GM23338 (cell line): Measurements from ENCODE around the gene STX4. TPM values are rescaled to one million over a fixed set of nuclear protein-coding genes. Genes with fewer than 3 reads are reported as not detected.

ENCODE experiments used
- ATAC-seq: fragments of 200-7000 bp; cut with Tn5 transposase; 3 replicates; pipeline ENCODE4 v1.9.1; 2020
- DNase-seq: peaks from one replicate; pipeline ENCODE4 v3.0.0-alpha.2; 2015; ENCODE audit warnings: low spot score
- H2AFZ ChIP-seq: fragments of 200-600 bp; sonication (generic); 2 replicates; pipeline ENCODE4 v1.8.0; 2016; ENCODE audit warnings: antibody characterized with exemption, mild to moderate bottlenecking, moderate library complexity
- H3F3A ChIP-seq: fragments of 200-600 bp; sonication (generic); replicated peaks from 2 replicates; pipeline ENCODE4 v1.8.0; 2017; ENCODE audit warnings: antibody characterized with exemption, mixed run types, low read depth
- H3K27ac ChIP-seq: fragments of 200-600 bp; sonication (generic); 2 replicates; pipeline ENCODE4 v1.6.1; 2016; ENCODE audit warnings: low read depth
- H3K27me3 ChIP-seq: fragments of 200-600 bp; sonication (generic); 2 replicates; pipeline ENCODE4 v1.8.0; 2016; ENCODE audit warnings: mild to moderate bottlenecking, mixed run types, moderate library complexity; ENCODE audit not compliant: insufficient read depth
- H3K36me3 ChIP-seq: fragments of 200-600 bp; sonication (generic); 2 replicates; pipeline ENCODE4 v1.8.0; 2016; ENCODE audit warnings: mild to moderate bottlenecking; ENCODE audit not compliant: insufficient read depth
- H3K4me1 ChIP-seq: fragments of 200-600 bp; sonication (generic); 2 replicates; pipeline ENCODE4 v1.8.0; 2016; ENCODE audit warnings: mild to moderate bottlenecking, moderate library complexity; ENCODE audit not compliant: insufficient read depth
- H3K4me2 ChIP-seq: fragments of 200-600 bp; sonication (generic); 2 replicates; pipeline ENCODE4 v1.7.1; 2017; ENCODE audit warnings: mixed run types
- H3K4me3 ChIP-seq: fragments of 200-600 bp; sonication (generic); 2 replicates; pipeline ENCODE4 v1.6.1; 2016; ENCODE audit warnings: mixed run types
- H3K79me2 ChIP-seq: fragments of 200-600 bp; sonication (generic); replicated peaks from 2 replicates; pipeline ENCODE4 v1.8.0; 2017; ENCODE audit warnings: mild to moderate bottlenecking; ENCODE audit not compliant: insufficient read depth
- H3K9me2 ChIP-seq: fragments of 200-600 bp; sonication (generic); 2 replicates; pipeline ENCODE4 v1.8.0; 2017; ENCODE audit not compliant: insufficient read depth
- H4K20me1 ChIP-seq: fragments of 200-600 bp; sonication (generic); replicated peaks from 2 replicates; pipeline ENCODE4 v1.8.0; 2017; ENCODE audit warnings: mild to moderate bottlenecking; ENCODE audit not compliant: insufficient read depth
- H3K27ac Mint-ChIP-seq: 2 replicates; pipeline ENCODE4 v1.8.0; 2020; ENCODE audit warnings: inconsistent platforms, mild to moderate bottlenecking, moderate library complexity, mixed read lengths
- H3K27me3 Mint-ChIP-seq: 3 replicates; pipeline ENCODE4 v1.8.0; 2022; ENCODE audit warnings: low read depth, mild to moderate bottlenecking, moderate library complexity, mixed read lengths, inconsistent platforms; ENCODE audit not compliant: insufficient read depth, poor library complexity
- H3K36me3 Mint-ChIP-seq: 3 replicates; pipeline ENCODE4 v1.8.0; 2021; ENCODE audit warnings: low read depth, mild to moderate bottlenecking, inconsistent platforms, moderate library complexity, mixed read lengths
- H3K4me1 Mint-ChIP-seq: 3 replicates; pipeline ENCODE4 v1.8.0; 2020; ENCODE audit warnings: mild to moderate bottlenecking, inconsistent platforms, mixed read lengths
- H3K4me3 Mint-ChIP-seq: 3 replicates; pipeline ENCODE4 v1.8.0; 2021; ENCODE audit warnings: moderate library complexity, mild to moderate bottlenecking, inconsistent platforms, mixed read lengths
- H3K9me3 Mint-ChIP-seq: 3 replicates; pipeline ENCODE4 v1.8.0; 2020; ENCODE audit warnings: moderate library complexity, mild to moderate bottlenecking, inconsistent platforms, mixed read lengths
- CREB1 ChIP-seq: fragments of 250-450 bp; sonication (Bioruptor Pico); IDR thresholded peaks from 2 replicates; pipeline ENCODE4 v1.5.0; 2020; ENCODE audit warnings: low read depth, mild to moderate bottlenecking, moderate library complexity
- CTCF ChIP-seq, 2 experiments: fragments of 200-600 bp in 1 of 2; sonication (generic) in 1 of 2; conservative IDR thresholded peaks; 2 replicates each; pipeline versions ENCODE4 v1.5.1 to v1.6.1; 2016 to 2017; ENCODE audit warnings: antibody characterized with exemption in 2 of 2, low read depth in 2 of 2, mild to moderate bottlenecking in 2 of 2, moderate library complexity in 1 of 2
- ETS1 ChIP-seq: IDR thresholded peaks from 2 replicates; pipeline ENCODE4 v1.6.1; 2016; ENCODE audit warnings: antibody characterized with exemption
- EZH2phosphoT487 ChIP-seq: fragments of 200-600 bp; sonication (generic); IDR thresholded peaks from one replicate; pipeline ENCODE4 v1.8.1; 2018; ENCODE audit warnings: antibody characterized with exemption; ENCODE audit not compliant: unreplicated experiment
- JUNB ChIP-seq: IDR thresholded peaks from one replicate; pipeline ENCODE4 v1.6.1; 2016; ENCODE audit warnings: antibody characterized with exemption; ENCODE audit not compliant: unreplicated experiment
- POLR2AphosphoS5 ChIP-seq: IDR thresholded peaks from 2 replicates; pipeline ENCODE4 v1.6.1; 2016; ENCODE audit warnings: antibody characterized with exemption, low read depth
- REST ChIP-seq: IDR thresholded peaks from one replicate; pipeline ENCODE4 v1.6.1; 2018; ENCODE audit warnings: antibody characterized with exemption; ENCODE audit not compliant: unreplicated experiment
- STAT1 ChIP-seq: IDR thresholded peaks from one replicate; pipeline ENCODE4 v1.6.1; 2016; ENCODE audit warnings: antibody characterized with exemption; ENCODE audit not compliant: unreplicated experiment
- ZNF331 ChIP-seq: fragments of 250-450 bp; sonication (Bioruptor Pico); IDR thresholded peaks from 2 replicates; pipeline ENCODE4 v1.5.0; 2020; ENCODE audit warnings: low read depth, mild to moderate bottlenecking, moderate library complexity
- ZNF462 ChIP-seq: fragments of 250-450 bp; sonication (Bioruptor Pico); IDR thresholded peaks from 2 replicates; pipeline ENCODE4 v1.5.0; 2020; ENCODE audit warnings: mild to moderate bottlenecking, moderate library complexity
- polyA plus RNA-seq: library from polyadenylated mRNA; unstranded; fragments of >200 nt; fragmentation: Nextera tagmentation; extraction: Ambion mirVana; gene quantifications from 2 replicates; pipeline ENCODE4 v1.2.1, GENCODE V29; 2016
- total RNA-seq: library from RNA; depleted of rRNA; stranded (reverse); fragments of >200 nt; shearing (Covaris generic); gene quantifications from 2 replicates; pipeline ENCODE4 v1.2.3, GENCODE V29; 2014

STX4 gene
- total and polyA plus RNA-seq, 2 experiments from 2014 or later = 13.0 to 39.3 TPM

- peaks cover 27% of the 10 kb centered on the region for H3K36me3 Mint-ChIP-seq
- Histone ChIP-seq H3F3A (no peaks in the 10 kb centered on the region), H3K4me1 (no peaks in the 10 kb centered on the region), H4K20me1 (peaks cover 7% of the 10 kb centered on the region), H3K36me3 (no peaks in the 10 kb centered on the region), H3K9me2 (no peaks in the 10 kb centered on the region), H3K4me3 (no peak overlapping the region), H3K27me3 (no peaks in the 10 kb centered on the region), H3K79me2 (peaks cover 36% of the 10 kb centered on the region), H2AFZ (no peak overlapping the region), H3K27ac (no peak overlapping the region; the same call in 1 of the 2 replicates), H3K4me2 (no peak overlapping the region)
- no peaks in the 10 kb centered on the region for H3K9me3 Mint-ChIP-seq
- no peak for ATAC-seq
- H3K27ac Mint-ChIP-seq = no peak overlapping the region
- no peaks in the 10 kb centered on the region; the same call in 2 of the 3 replicates for H3K4me1 Mint-ChIP-seq
- TF ChIP-seq CTCF (conservative IDR thresholded peaks at IDR 0.05; ENCODE audit: low read depth in 2 of 2) (no peak), ZNF462 (no peak), REST (no peak), ETS1 (no peak), JUNB (no peak), ZNF331 (CRISPR knock-in tag) (no peak), STAT1 (no peak), POLR2AphosphoS5 (no peak), EZH2phosphoT487 (no peak), CREB1 (CRISPR knock-in tag) (no peak)
- H3K4me3 Mint-ChIP-seq = no peak overlapping the region
- DNase-seq = no peak
- H3K27me3 Mint-ChIP-seq = no peaks in the 10 kb centered on the region
Measured at GRCh38 chr16:31064882-31065461, 31.6 kb downstream of the STX4 start.
